ENCODE measurements around the gene KLHL29.

GRCh38 chr2:23388294-23388693, 3.3 kb downstream of the KLHL29 start:
- TF ChIP-seq HNF1B (CRISPR knock-in tag; IDR thresholded peaks at IDR 0.05) (no peak), JARID2 (CRISPR knock-in tag; IDR thresholded peaks at IDR 0.05; ENCODE audit: insufficient replicate concordance) (no peak), MYNN (CRISPR knock-in tag; IDR thresholded peaks at IDR 0.05; ENCODE audit: low read depth) (no peak), ARID2 (CRISPR knock-in tag; IDR thresholded peaks at IDR 0.05; ENCODE audit: borderline replicate concordance) (no peak), CTCF (CRISPR knock-in tag; IDR thresholded peaks at IDR 0.05) (no peak), PLSCR1 (CRISPR knock-in tag; IDR thresholded peaks at IDR 0.05; ENCODE audit: borderline replicate concordance) (no peak), RERE (CRISPR knock-in tag; IDR thresholded peaks at IDR 0.05; ENCODE audit: low read depth) (no peak), ZC3H4 (CRISPR knock-in tag; IDR thresholded peaks at IDR 0.05; ENCODE audit: borderline replicate concordance) (no peak), ATF3 (CRISPR knock-in tag; IDR thresholded peaks at IDR 0.05) (no peak), ZNF576 (CRISPR knock-in tag; IDR thresholded peaks at IDR 0.05) (no peak), JUND (CRISPR knock-in tag; IDR thresholded peaks at IDR 0.05) (no peak)

Measured in HepG2 (cell line).